Transverse colon (tissue), 4 donors: ENCODE results near the gene ICOSLG.
"Not testable (repeated sequence)": the region's sequence is repeated elsewhere in the genome, so short reads cannot be mapped to it uniquely, and the experiment has no call there.

Experiments used
- CTCF ChIP-seq, 5 experiments: fragments of 200-600 bp in 3 of 5; fragments of 450-650 bp in 2 of 5; sonication (generic) in 3 of 5; IDR thresholded peaks; 1 replicate in 2 of 5; 2 replicates in 3 of 5; pipeline ENCODE4 v1.5.1; 2016 to 2017; ENCODE audit warnings: antibody characterized with exemption in 5 of 5, inconsistent platforms in 3 of 5, mild to moderate bottlenecking in 2 of 5, moderate library complexity in 1 of 5
- EP300 ChIP-seq: sonication (generic); formaldehyde crosslinking; IDR thresholded peaks from one replicate; pipeline ENCODE4 v1.6.1; 2017; ENCODE audit warnings: antibody characterized with exemption, low read depth
- POLR2A ChIP-seq: fragments of 450-650 bp; IDR thresholded peaks from one replicate; pipeline ENCODE4 v1.6.1; 2016; ENCODE audit warnings: antibody characterized with exemption, mild to moderate bottlenecking, moderate library complexity
- POLR2AphosphoS5 ChIP-seq, 3 donors: sonication (generic); formaldehyde crosslinking; IDR thresholded peaks; one replicate each; pipeline ENCODE4 v1.6.1; 2016; ENCODE audit warnings: antibody characterized with exemption in 3 of 3

- TF ChIP-seq CTCF (IDR thresholded peaks at IDR 0.05); POLR2A; POLR2AphosphoS5 (IDR thresholded peaks at IDR 0.05); EP300: not testable (repeated sequence)
Observed at GRCh38 chr21:44223334-44223733, 17.4 kb downstream of the ICOSLG start.
